Astrocyte of the spinal cord (primary cell): Measurements from ENCODE around the gene CARD16.

Experiments used
- DNase-seq: peaks from one replicate; pipeline ENCODE4 v3.0.0; 2011; ENCODE audit warnings: low read depth, low spot score
- H3K4me3 ChIP-seq: 2 replicates; pipeline ENCODE4 v1.5.1; 2011; ENCODE audit warnings: low read depth, mild to moderate bottlenecking, low read length, moderate library complexity
- in situ Hi-C: cut with HindIII; loops from 2 replicates; pipeline ENCODE4 v1.10.0; 2017; ENCODE audit warnings: low sequenced_read_pairs
- TF ChIP-seq, protein P1 (sequence below): IDR thresholded peaks from 2 replicates; pipeline ENCODE4 v1.5.1; 2012; ENCODE audit warnings: low read depth, mild to moderate bottlenecking, low read length, inconsistent platforms

Gene CARD16

DNA sequence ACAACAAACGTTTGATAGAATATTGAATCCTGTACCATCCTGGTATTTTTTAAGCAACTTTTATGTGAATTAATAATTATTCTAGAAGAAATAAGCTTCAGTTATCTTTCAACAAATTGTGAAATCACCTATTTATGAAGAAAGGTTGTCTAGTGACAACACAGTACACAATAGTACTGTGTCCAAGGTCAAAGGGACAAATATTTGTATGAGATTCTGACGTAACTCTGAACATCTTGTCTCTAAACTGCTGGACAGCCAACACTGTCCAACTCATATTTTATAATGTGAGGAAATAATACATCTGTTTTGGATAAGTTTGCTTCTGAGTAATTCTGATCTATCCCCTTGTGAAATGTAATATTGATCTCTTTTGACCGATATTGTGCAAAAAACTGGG is 41.1 kb downstream of the CARD16 start:
- TF ChIP-seq, protein P1, sequence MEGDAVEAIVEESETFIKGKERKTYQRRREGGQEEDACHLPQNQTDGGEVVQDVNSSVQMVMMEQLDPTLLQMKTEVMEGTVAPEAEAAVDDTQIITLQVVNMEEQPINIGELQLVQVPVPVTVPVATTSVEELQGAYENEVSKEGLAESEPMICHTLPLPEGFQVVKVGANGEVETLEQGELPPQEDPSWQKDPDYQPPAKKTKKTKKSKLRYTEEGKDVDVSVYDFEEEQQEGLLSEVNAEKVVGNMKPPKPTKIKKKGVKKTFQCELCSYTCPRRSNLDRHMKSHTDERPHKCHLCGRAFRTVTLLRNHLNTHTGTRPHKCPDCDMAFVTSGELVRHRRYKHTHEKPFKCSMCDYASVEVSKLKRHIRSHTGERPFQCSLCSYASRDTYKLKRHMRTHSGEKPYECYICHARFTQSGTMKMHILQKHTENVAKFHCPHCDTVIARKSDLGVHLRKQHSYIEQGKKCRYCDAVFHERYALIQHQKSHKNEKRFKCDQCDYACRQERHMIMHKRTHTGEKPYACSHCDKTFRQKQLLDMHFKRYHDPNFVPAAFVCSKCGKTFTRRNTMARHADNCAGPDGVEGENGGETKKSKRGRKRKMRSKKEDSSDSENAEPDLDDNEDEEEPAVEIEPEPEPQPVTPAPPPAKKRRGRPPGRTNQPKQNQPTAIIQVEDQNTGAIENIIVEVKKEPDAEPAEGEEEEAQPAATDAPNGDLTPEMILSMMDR = no peak
- in situ Hi-C loops = no loop called here
- no peak for DNase-seq
- H3K4me3 ChIP-seq = no peak overlapping the region

DNA sequence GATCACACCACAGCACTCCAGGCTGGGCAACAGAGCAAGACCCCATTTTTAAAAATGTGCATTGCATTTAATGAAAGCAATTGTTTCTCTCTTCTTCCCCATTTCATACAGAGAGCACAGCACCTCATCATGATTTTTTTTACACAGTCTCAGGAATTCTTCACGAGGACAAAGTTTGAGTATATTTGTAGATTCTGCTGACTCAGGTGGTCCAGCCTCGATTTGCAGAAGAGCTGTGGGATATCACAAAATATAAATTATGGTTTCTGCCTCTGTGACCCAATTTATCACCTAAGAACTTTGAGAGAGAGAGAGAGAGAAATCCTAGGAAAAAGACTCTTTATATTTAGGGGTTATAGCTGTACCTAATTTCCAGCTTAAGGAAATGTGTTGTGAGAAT is 42.0 kb downstream of the CARD16 start:
- TF ChIP-seq, protein P1 = no peak
- H3K4me3 ChIP-seq = no peak overlapping the region
- in situ Hi-C loops = no loop called here

DNA sequence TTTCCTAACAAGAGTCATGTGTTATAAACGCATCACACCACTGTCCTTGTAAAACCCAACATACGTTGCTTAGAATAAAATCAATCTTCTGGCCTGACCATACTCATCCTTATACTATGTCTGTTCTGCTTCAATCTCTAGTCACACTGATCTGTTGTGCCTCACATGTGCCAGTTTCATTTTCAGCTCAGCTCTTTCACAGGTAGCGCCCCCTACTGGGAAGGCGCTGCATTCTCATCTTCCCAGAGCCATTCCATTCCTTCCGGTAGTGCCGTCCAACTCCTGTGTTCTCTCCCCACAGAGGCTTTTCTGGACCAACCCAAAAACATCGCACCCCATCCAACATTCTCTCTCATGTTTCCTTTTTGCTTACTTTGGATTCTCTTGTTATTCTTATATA is 44.3 kb downstream of the CARD16 start:
- TF ChIP-seq, protein P1 = peak; percentile 47
- H3K4me3 ChIP-seq = no peak overlapping the region
- DNase-seq = no peak
- in situ Hi-C loops = no loop called here

More for the DNA sequence above, 42.0 kb downstream of the CARD16 start:
- no peak for DNase-seq

DNA sequence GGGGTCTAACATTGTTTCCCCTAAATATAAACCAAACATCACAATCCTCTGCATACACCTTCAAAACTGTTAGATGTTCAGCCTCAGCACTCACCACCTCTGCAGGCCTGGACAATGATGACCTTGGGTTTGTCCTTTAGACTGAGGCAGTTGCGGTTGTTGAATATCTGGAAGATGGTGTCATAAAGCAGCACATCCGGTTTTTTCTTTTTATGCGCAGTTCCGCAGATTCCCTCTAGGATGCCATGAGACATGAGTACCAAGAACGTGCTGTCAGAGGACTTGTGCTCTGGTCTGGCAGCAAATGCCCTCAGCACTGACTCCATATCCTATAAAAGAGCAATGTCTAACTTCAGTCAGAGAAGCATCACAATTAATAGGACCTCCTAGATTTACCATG is 45.0 kb downstream of the CARD16 start:
- in situ Hi-C loops = no loop called here
- H3K4me3 ChIP-seq = no peak overlapping the region
- DNase-seq = no peak
- TF ChIP-seq, protein P1 = no peak

DNA sequence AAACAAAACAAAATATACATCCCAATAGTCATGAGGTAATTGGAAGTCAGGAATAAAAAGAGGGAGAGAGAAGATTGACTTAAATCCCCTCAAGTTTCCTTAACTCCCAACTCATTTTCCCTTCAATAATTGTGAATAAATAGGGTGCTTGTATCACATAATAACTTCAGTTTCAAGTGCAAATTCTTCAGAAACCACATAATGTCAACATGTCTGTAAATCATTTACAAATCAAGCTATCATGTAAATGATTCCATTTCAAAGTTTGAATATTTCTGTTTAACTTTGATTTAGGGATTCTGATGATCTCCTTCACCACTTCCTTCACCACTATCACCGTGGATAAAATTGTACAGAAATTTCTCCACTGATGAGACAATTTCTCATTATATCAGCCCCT is 45.4 kb downstream of the CARD16 start:
- TF ChIP-seq, protein P1 = no peak
- in situ Hi-C loops = no loop called here
- no peak overlapping the region for H3K4me3 ChIP-seq
- no peak for DNase-seq

DNA sequence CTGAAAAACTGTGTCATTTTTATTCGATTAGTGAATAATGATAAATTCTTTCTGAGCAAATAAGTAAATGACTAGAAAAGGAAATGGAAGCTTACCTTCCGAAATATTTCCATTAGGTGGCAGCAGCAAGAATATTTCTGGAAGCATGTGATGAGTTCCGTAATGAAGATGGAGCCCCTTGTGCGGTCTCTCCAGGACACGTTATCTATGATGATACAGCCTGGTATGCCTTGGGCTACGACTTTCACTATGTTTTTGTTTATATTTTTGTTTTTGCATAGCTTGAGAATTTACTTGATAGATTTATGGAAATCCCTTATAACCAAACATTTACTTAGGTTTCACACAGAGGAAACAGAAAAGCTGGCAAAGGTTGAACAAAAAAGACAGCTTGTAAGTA is 47.8 kb downstream of the CARD16 start:
- H3K4me3 ChIP-seq = no peak overlapping the region
- DNase-seq = no peak
- in situ Hi-C loops = no loop called here
- TF ChIP-seq, protein P1 = no peak

DNA sequence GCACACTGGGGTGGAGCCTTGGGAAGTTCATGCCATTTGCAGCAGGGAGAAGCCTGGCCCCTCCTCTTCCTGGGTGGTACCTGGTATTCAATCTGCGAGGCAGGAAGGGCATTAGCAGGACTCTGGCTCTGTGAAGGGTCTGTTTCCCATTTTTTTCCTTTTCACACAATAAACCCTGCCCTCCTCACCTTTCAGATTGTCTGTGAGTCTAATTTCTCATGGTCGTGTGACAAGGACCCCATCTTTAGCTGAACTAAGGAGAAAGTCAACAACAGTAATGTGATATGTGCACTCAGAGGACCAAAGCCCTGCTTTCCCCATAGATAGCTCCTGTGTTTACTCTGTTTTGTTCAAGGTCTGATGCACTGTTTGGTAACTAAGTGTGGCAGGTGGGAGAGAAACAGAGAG is 50.1 kb downstream of the CARD16 start:
- no peak overlapping the region for H3K4me3 ChIP-seq
- in situ Hi-C loops = no loop called here
- TF ChIP-seq, protein P1 = no peak
- DNase-seq = no peak
